LoVo (cell line): ENCODE data around the gene TIAM2.
"Not testable (repeated sequence)": the region's sequence is repeated elsewhere in the genome, so short reads cannot be mapped to it uniquely, and the experiment has no call there.

Experiments used
- DNase-seq: peaks from one replicate; pipeline ENCODE4 v3.0.0-alpha.2; 2016; ENCODE audit warnings: low spot score

TIAM2 gene

DNA sequence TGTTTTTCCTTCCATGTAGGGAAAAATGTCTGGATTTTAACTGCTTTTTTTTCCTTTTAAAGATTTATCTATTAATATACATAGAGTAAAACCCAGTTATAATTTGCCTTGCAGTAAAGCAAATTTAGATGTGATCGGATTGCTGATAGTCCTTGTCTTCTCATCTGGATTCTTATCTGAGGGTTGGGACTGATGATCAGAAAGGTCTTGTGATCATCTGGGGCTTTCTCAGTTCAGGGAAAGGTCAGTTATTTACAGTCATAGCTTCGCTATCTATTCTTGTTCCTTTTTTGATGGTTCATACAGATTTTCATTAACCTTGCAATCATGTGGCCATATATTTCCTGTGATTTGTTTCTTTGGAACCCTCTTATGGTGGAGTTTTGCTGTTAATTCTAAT is 204.9 kb downstream of the TIAM2 start:
- DNase-seq = no peak

DNA sequence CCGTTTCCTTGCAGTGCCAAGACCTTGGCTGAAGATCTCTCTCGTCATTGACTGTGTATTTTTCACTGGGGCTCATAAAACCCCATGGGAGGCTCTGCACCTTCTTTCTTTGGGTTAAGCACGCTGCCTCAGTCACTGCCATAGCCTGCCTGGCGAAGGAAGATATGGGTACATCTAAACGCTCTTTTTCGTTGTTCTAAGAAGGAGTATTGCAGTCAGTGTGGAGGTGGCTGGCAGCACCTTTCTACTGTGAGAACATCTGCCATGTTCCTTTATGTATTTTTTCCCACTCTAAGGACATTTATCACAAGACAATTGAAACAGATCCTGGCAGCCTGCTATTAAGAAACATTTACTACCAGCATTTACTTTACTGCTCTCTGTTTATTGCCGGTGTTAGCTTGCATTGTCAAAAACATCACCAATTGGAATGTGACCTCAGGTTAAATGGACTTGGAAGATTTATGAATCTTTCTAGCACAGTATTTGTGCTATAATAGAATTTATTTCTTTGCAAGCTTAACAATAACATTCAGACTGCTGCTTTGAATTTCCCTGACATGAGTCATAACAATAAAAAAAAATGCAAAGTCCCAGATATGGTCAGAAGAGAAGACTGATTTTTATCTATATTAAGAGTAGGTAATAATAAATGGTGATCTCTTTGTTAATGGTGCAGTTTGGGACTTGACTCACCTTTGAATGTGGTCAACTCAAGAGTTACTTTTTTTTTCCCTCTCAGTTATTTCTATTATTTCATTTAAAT is 206.5 kb downstream of the TIAM2 start:
- peak; percentile 65 for DNase-seq

DNA sequence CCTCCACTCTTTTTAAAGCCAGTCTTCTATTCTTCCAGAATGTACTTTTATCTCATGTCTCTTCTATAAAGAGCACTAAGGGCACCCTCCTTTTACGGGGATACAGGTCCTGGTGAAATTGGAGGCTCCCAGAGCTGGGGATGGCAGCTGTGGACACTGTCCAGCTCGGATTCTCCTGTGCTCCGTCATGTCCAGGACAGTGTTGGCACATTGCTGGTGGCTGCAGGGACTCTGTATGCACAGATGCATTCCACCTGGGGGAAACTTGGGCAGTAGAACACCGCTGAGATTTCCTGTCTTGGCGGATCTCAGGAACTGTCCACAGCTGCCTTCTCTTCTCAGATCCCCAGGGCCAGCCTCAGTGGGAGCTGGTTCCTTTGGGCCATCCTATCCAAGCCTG is 212.1 kb downstream of the TIAM2 start:
- no peak for DNase-seq

DNA sequence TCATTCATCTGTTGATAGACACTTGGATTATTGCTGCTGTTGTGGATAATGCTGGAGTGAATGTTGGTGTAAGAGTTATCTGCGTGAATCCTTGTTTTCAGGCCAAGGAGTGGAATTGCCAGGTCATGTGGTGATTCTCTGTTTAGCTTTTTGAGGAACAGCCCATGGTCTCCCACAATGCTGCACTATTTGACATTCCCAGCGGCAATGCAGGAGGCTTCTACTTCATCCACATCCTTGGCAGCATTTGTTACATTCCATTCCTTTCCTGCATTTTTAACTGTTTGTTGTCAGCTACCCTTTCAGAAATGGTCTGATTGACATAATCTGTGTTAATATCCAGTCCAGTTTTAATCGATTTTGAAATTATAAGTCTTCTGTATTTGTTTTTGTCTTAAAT is 217.0 kb downstream of the TIAM2 start:
- no peak for DNase-seq

DNA sequence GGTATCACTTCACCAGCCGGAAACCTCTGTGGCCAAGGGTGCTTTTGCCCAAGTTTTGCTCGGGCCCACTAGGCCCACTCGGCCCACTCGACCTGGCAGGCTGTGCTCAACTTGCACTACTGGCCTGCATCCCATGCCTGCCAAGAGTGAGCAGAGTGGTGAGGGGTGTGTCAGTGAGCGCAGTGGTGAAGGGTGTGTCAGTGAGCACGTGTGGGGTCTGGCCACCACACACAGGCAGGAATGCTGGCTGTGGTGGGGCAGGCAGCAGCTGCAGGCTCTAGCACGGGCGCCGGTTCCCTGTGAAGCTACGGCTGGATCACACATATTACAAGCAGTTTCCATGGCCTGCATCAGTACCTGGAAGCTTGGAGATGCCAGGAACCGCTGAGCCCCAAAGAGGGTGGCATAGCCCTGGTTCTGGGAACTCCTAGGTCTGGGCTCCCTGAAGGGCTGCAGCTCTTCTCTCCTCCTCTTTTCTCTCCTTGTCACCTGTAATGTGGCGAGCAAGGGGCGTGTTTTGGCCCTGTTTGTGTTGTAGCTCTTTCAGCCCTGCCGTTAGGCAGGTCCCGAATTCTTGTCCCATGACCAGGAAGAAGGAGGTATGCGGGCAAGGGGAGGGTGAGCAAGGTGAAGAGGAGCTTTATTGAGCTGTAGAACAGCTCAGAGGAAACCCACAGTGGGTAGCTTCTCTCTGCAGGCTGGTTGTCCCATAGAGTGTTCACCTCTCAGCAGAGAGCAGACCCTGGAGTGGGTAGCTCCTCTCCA is 217.7 kb downstream of the TIAM2 start:
- DNase-seq = no peak

DNA sequence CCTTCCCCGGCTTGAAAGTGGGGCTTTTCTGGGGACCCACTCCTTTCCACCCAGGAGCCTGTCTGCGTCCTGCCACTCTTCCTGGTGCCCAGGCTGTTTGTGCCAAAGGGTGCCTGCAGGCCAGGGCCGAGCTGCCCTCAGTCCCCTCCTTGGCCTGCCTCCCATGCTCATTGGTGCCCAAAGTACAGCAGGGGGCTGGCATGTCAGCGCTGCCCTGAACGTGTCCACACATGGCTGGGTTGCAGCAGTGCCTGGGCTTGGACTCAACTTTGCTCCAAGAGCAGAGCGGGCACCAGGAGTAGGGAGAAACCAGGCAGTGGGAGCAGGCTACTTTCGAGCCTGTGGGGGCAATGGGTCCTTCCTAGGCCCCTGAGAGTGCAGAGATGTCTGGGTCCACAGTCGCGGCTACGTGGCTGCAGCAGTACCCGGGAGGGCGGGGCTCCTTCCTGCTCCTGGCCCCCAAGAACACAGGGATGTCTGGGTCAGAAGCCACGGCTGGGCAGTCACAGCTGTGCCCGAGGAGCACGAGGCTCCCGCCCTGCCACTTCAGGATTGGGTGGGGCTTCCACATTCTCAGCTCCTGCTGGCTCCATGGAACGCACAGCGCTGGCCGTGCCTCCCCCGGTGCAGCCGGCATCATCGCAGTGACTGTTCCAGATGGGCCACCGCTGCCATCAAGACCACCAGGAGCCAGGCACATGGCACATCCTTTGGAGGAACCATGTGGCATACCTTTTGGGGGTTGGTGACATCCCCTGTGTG is 218.7 kb downstream of the TIAM2 start:
- DNase-seq = no peak

DNA sequence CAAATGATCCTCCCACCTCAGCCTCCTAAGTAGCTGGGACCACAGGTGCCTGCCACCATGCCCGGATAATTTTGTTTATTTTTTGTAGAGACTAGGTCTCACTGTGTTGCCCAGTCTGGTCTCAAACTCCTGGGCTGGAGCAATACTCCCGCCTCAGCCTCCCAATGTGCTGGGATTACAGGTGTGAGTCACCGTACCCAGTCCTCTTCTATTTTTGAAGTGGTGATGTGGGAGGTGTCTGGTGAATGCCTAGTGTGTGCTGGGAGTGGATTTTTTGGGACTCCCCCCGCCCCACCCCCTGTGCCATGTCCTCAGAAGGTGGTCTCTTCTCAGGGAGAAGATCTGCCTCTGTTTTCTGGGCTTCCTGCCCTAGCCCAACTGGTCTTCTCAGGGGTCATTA is 220.8 kb downstream of the TIAM2 start:
- DNase-seq = no peak

DNA sequence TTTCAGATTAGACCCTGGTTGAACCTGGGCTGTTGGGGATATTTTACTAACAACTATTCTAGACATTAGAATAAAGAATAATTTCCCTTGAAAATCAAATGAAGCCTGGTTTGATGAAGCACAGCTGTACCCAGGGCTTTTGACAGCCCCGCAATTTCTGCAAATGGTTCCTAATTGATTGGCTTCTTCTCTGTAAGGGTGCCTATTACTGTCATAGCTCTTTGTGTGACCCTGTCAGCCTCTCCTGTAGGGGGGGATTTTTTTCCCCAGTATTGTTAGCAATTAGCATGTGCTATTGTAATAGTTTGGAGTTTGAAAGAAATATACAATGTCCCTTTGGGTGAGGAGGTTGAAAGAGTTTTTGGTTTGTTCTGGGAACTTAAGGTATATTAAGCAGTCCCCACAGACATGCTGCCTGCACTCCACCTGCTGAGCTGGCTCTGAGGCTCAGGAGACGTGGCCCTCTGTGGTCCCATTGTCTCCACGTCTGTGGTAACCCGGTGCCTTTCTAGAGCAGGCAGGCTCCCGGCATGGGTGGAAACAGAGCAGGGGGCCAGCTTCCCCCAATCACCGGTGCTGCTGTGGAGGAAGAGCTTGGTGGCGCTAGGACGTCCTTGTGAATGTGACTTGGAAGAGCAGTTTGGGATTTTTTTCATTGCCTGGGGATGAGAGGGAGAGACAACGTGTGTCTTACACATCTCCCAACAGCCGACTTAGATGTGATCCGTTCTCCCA is 221.4 kb downstream of the TIAM2 start:
- no peak for DNase-seq

DNA sequence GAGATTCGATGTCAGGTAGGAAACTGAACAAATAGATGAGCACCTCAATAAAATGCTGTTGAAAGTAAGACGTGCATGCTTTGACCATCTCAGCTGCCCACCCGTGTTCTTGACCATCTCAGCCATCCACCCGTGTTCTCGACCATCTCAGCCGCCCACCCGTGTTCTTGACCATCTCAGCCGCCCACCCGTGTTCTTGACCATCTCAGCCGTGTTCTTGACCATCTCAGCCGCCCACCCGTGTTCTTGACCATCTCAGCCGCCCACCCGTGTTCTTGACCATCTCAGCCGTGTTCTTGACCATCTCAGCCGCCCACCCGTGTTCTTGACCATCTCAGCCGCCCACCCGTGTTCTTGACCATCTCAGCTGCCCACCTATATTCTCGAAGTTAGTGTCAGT is 223.6 kb downstream of the TIAM2 start:
- DNase-seq = not testable (repeated sequence)

DNA sequence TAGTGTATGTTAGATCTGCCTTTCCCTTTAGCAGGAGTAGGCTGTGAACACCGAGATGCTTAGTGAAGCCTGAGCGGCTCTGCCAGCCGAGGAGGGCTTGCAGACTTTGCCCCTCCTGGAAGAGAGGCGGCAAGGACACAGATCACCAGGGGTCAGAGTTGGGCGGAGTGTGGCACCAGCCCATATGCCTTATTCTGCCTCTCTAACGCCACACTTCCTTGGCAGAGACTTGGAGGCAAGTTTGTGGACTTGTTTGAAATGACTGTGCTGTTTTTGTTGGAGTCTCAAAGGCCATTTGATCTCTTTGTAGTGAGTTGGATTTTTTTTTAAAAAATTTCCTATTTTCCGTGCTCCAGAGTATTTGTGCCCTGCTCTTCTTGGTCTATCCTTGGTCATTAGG is 224.2 kb downstream of the TIAM2 start:
- DNase-seq = no peak

DNA sequence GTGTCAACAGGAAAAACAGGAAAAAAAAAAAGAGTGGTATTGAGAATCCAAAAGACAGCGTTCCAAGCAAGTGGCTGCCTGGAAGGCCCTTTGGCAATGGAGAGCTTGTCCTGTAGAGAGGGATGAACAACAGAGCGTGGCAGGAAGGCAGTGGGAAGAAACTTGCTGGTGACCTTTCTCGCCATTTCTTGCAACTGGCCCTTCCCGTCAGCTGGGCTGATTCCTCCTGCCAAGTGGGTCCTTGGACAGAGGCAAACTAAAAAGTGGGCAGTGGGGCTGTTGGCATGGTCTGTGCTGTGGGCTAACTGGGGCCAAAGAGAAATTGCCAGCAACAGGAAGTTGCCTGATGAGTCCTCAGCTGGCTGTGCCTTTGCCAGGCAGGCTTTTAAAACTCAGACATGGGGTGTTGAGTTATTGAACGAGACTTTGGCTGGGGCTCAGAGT is 224.8 kb downstream of the TIAM2 start:
- no peak for DNase-seq

DNA sequence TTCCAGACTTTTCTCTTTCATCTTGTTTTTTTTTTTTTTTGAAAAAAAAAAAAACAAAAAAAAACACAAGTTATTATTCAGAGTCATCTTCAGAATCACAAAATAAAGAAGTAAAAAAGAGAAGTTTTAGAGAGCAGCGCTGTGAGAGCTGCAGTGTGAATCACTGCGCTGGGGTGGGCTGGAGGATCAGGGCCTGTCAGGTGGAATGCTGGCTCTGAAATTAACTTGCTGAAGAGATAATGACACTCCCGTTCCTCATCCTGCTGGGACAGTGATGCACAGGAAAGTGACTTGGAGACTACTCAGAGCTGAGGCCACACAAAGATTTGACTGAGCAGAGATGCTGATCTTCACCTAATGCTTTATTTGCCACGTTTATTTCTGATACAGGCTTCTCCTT is 226.0 kb downstream of the TIAM2 start:
- no peak for DNase-seq

DNA sequence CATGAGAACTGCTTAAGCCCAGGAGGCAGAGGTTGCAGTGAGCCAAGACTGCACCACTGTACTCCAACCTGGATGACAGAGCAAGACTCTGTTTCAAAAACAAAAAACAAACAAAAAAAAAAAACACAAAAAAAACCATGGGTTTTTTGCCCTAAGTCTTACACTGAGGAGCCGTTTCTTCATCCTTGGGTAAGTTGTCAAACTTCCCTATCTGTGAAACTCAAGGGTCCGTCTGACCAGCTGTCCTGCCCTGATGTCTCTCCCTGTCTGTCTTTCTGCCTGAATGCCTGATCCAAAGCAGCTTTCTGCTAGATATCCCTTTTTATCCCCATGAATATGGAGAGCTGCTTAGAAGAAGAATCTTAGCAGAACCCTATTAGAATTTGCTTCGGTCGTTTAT is 227.4 kb downstream of the TIAM2 start:
- no peak for DNase-seq

DNA sequence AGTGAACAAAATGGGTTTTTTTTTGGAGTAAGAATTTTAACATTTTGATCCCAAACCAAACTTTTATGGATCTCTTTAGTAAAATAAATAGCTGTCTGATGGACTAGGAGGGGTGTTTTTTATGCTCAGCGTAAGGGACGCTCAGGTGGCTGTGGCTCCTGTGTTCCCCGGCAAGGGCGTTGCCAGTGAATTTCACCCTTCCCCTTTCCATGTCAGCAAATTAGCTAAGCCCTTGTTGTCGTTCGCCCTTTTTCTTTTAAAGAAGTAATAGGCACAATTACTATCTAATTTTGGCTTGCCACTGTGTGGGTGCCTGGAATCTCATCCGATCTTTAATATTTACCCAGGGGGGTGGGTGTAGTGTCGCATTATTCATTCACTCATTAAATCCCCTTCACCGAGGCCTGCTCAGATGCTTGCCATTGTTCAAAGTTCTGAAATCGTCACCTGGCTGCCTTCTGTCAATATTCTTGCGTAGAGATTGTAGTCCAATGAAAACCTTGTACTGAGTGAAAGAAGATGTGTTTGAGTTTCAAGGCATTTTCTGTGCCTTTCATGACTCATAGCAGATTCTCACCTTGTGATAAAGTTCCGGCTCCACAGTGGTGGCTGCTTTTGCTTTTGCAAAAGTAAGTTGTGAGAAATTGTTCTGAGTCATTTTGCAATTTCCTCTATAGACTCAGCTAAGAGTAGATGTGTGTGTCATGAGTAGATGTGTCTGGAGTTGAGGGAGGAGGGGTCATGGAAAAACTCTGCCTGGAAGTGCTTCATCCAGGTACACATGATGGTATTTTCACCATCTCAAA is 228.7 kb downstream of the TIAM2 start:
- DNase-seq = no peak

DNA sequence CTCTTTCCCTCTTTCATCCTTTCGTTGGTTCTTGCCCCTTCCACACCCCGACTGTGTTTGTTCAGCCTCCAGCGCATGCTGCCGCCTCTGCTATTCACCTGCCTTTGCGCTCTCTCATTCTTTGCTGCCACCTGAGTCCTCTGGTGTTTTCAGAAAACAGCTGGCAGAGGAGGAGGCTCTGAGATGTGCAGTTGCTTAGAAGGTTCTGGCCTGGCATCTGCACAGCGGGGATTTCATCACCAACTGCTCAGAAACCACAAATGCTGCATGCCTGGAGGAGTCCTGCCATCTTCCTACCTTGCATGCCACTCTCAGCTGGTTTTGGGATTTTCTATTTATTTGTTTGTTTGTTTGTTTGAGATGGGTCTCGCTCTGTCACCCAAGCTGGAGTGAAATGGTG is 229.5 kb downstream of the TIAM2 start:
- no peak for DNase-seq

DNA sequence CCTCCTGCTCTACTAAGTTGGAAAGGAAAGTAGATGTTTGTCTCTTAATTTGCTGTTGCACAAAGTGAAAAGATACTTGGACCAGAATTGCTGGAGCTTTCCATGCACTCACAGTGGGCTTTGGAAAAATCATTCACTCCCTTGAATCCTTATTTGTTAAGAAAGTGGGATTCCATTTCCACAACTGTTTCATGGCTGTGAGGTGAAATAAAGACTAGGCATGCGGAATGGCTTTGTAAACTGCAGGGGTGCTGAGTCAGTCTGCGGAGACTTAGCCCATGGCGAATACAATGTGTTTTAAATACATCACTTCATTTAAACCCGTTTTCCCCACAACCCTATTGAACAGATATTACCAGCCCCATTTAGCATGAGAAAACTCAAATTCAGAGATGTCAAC is 231.9 kb downstream of the TIAM2 start:
- no peak for DNase-seq

DNA sequence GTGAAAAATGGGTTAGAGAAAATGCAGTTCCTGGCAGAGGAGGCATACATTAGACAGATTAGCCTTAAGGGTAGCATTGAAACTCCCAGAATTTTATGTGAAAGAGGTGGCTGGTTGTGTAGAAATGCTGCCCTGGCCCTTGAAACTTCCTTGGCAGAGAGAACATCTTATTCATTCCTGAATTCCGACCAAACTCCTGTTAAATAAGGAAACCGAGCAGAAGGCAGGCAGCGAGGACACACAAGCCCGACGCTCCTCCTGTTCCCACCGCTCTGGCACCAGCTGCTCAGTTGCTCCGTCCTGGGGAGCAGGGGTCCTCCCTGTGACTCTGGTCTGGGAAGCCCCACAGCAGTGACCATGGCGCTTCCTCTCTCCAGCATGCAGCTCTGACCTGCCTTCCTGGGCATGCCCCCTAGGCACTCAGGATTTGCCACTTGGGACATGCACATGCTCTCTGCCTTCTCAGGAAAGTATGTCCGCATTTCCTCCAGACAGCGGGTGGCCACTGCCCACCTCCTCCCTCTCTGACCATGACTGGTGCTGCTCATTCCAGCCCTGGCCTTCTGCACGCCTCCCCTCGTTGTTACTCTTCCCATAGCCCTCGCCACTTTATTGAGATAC is 233.5 kb downstream of the TIAM2 start:
- DNase-seq = no peak

DNA sequence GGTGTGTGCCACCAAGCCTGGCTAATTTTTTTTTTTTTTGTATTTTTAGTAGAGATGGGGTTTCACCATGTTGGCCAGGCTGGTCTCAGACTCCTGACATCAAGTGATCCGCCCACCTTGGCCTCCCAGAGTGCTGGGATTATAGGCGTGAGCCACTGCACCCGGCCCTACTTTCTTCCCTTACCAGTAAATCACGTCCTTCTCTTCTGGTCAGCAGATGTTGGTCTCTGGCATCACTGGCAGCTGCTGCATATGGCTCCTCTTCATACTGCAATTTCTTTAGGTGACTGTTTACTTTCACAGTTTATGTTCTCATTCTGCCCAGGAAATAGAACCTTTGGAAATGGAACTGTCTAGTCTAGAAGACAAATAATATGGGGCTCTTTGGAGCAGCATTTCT is 235.9 kb downstream of the TIAM2 start:
- not testable (repeated sequence) for DNase-seq

DNA sequence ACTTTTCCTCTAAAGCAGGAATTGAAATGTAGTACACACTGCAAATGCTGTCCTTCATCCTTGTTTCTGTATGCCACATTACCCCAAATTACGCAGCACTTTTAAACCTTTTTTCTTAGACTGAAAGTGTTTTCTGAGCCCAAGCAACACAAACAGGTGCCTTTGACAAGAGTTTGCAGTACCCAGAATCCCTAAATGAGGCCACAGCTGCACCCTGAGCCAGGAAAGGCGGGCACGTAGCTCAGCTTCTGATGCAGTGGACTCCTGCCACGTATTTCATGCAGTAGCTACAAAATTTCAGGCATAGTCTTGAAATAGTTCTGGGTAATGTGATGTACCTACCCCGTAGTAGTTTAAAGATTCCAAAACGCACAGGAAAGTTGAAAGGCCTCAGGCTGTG is 237.7 kb downstream of the TIAM2 start:
- no peak for DNase-seq

DNA sequence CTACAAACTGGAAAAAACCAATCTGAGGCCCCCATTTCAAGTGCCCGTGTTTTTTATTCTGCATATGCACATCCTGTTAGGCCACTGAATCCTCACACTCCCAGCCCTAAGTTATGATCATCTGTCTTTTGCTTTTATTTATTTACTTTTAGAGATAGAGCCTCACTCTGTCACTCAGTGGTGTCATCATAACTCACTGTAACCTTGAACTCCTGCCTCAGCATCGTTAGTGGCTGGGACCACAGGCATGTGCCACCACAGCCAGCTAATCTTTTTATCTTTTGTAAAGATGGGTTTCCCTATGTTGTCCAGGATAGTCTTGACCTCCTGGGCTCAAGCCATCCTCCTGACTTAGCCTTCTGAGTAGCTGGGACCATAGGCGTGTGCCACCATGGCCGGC is 239.1 kb downstream of the TIAM2 start:
- DNase-seq = no peak

DNA sequence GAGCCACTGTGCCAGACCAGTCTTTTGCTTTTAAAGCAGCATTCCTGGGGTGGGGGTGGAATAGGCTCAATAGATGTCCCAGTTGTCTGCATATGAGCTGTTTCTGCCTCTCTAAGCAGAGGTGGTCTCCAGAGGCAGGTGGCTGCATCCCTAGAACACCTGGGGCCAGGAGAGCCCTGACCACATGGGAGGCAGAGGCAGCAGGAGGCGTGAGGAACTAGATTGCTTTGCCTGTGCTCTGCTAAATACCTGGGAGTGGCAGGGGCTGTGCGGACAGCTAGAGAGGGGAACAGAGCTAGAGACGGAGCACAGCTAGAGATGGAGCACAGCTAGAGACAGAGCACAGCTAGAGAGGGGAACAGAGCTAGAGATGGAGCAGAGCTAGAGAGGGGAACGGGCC is 239.6 kb downstream of the TIAM2 start:
- no peak for DNase-seq
